Transverse colon (tissue), 4 donors: ENCODE measurements around the gene ZNF558. TPM values are rescaled to one million over a fixed set of nuclear protein-coding genes. Genes with fewer than 3 reads are reported as not detected.

ENCODE experiments used
- DNase-seq: peaks from one replicate; pipeline ENCODE4 v3.0.0-alpha.2; 2019
- H3K27ac ChIP-seq, 4 donors: fragments of 200-600 bp; sonication (generic); 2 replicates each; pipeline ENCODE4 v1.5.1; 2016 to 2018; ENCODE audit warnings: inconsistent platforms in 4 of 4
- H3K27me3 ChIP-seq: fragments of 200-600 bp; sonication (generic); 2 replicates; pipeline ENCODE4 v1.5.1; 2017; ENCODE audit warnings: inconsistent platforms
- H3K36me3 ChIP-seq, 4 donors: fragments of 200-600 bp; sonication (generic); 2 replicates each; pipeline ENCODE4 v1.5.1; 2017 to 2019; ENCODE audit warnings: inconsistent platforms in 4 of 4
- H3K4me1 ChIP-seq, 4 donors: fragments of 200-600 bp; sonication (generic); 2 replicates each; pipeline ENCODE4 v1.5.1; 2017 to 2020; ENCODE audit warnings: inconsistent platforms in 4 of 4
- H3K4me3 ChIP-seq, 4 donors: fragments of 200-600 bp; sonication (generic); 1 replicate in 1 of 4; 2 replicates in 3 of 4; pipeline versions ENCODE4 v1.5.1 to v1.6.1; 2017 to 2019; ENCODE audit warnings: inconsistent platforms in 4 of 4
- H3K9me3 ChIP-seq, 2 donors: fragments of 200-600 bp; sonication (generic); 2 replicates each; pipeline ENCODE4 v1.5.1; 2017 to 2019; ENCODE audit warnings: inconsistent platforms in 2 of 2
- CTCF ChIP-seq, 5 experiments: fragments of 200-600 bp in 3 of 5; fragments of 450-650 bp in 2 of 5; sonication (generic) in 3 of 5; IDR thresholded peaks; 1 replicate in 2 of 5; 2 replicates in 3 of 5; pipeline ENCODE4 v1.5.1; 2016 to 2017; ENCODE audit warnings: antibody characterized with exemption in 5 of 5, inconsistent platforms in 3 of 5, mild to moderate bottlenecking in 2 of 5, moderate library complexity in 1 of 5
- EP300 ChIP-seq: sonication (generic); formaldehyde crosslinking; IDR thresholded peaks from one replicate; pipeline ENCODE4 v1.6.1; 2017; ENCODE audit warnings: antibody characterized with exemption, low read depth
- POLR2A ChIP-seq: fragments of 450-650 bp; IDR thresholded peaks from one replicate; pipeline ENCODE4 v1.6.1; 2016; ENCODE audit warnings: antibody characterized with exemption, mild to moderate bottlenecking, moderate library complexity
- POLR2AphosphoS5 ChIP-seq, 3 donors: sonication (generic); formaldehyde crosslinking; IDR thresholded peaks; one replicate each; pipeline ENCODE4 v1.6.1; 2016; ENCODE audit warnings: antibody characterized with exemption in 3 of 3
- WGBS, 2 donors: methylation state at CpG; one replicate each; pipeline ENCODE4 v1.1.5; 2018; ENCODE audit warnings: low coverage in 1 of 2; 5-methylcytosine and 5-hydroxymethylcytosine counted together
- in situ Hi-C, 4 donors: fragments of 200-750 bp; cut with MboI; loops; one replicate each; pipeline versions ENCODE4 v1.15.0 to v1.15.1; 2017; ENCODE audit warnings: low sequenced_read_pairs in 3 of 4, low pct_ligation_motif_present in 1 of 4, low pct_unique_long_range_greater_than_20kb in 1 of 4
- intact Hi-C: fragments of 100-400 bp; cut with DNase I; formaldehyde crosslinking; loops from one replicate; pipeline ENCODE4 v1.15.1; 2023; ENCODE audit warnings: low total_unique reads
- total RNA-seq, 4 donors: library from RNA; depleted of rRNA; stranded (reverse); fragments of >200 nt; gene quantifications; one replicate each; pipeline ENCODE4 v1.1.0, GENCODE V29; 2016

Gene ZNF558
- total RNA-seq, 4 donors from 2014 or later = 17.2 to 77.6 (median 28.1) TPM

- no peaks in the 10 kb centered on the region for H3K4me1 ChIP-seq
- no peaks in the 10 kb centered on the region for H3K9me3 ChIP-seq
- no peak for DNase-seq
- intact Hi-C loops (no loop called here), in situ Hi-C loops (no loop called here)
- no peak for TF ChIP-seq CTCF (IDR thresholded peaks at IDR 0.05)
- no peak for TF ChIP-seq POLR2AphosphoS5 (IDR thresholded peaks at IDR 0.05)
- TF ChIP-seq EP300 = no peak
- no peak for TF ChIP-seq POLR2A
- no peaks in the 10 kb centered on the region for H3K27me3 ChIP-seq
- H3K4me3 ChIP-seq = no peak overlapping the region
- H3K36me3 ChIP-seq = no peaks in the 10 kb centered on the region
- H3K27ac ChIP-seq = no peak overlapping the region
- WGBS, 2 donors = 40% methylated on average over 4 to 6 of the region's 6 CpGs
Measured at GRCh38 chr19:8877854-8878705, 46.0 kb upstream of the ZNF558 start.

- no peaks in the 10 kb centered on the region for H3K36me3 ChIP-seq
- no peak for DNase-seq
- no peaks in the 10 kb centered on the region for H3K9me3 ChIP-seq
- no peak overlapping the region for H3K27ac ChIP-seq
- no peak for TF ChIP-seq CTCF (IDR thresholded peaks at IDR 0.05)
- no peak for TF ChIP-seq POLR2AphosphoS5 (IDR thresholded peaks at IDR 0.05)
- no peak for TF ChIP-seq POLR2A
- TF ChIP-seq EP300 = no peak
- no peaks in the 10 kb centered on the region for H3K4me1 ChIP-seq
- no peak overlapping the region for H3K4me3 ChIP-seq
- in situ Hi-C loops = no loop called here
- intact Hi-C loops = loop anchor here (2.0 kb wide), 1 partner anchor 60 kb away; no protein-coding TSS in a partner anchor
- no peaks in the 10 kb centered on the region for H3K27me3 ChIP-seq
Measured at GRCh38 chr19:8866344-8866743, 34.2 kb upstream of the ZNF558 start.

GRCh38 chr19:8858260-8858659, 26.2 kb upstream of the ZNF558 start:
- no peak for DNase-seq
- Histone ChIP-seq H3K27me3 (no peaks in the 10 kb centered on the region), H3K4me3 (no peak overlapping the region), H3K36me3 (no peaks in the 10 kb centered on the region), H3K27ac (no peak overlapping the region), H3K9me3 (no peaks in the 10 kb centered on the region), H3K4me1 (no peaks in the 10 kb centered on the region)
- 73 to 100% methylated on average over 1 to 3 of the region's 3 CpGs for WGBS, 2 donors
- in situ Hi-C loops = no loop called here
- TF ChIP-seq POLR2A (no peak), EP300 (no peak), CTCF (IDR thresholded peaks at IDR 0.05) (no peak), POLR2AphosphoS5 (IDR thresholded peaks at IDR 0.05) (no peak)
- intact Hi-C loops = no loop called here

GRCh38 chr19:8850488-8850887, 18.4 kb upstream of the ZNF558 start:
- DNase-seq = no peak
- no peak overlapping the region for H3K27ac ChIP-seq
- H3K9me3 ChIP-seq = no peaks in the 10 kb centered on the region
- H3K4me3 ChIP-seq = no peak overlapping the region
- no peaks in the 10 kb centered on the region for H3K4me1 ChIP-seq
- H3K36me3 ChIP-seq = no peaks in the 10 kb centered on the region
- TF ChIP-seq CTCF (IDR thresholded peaks at IDR 0.05) (no peak), EP300 (no peak), POLR2AphosphoS5 (IDR thresholded peaks at IDR 0.05) (no peak), POLR2A (no peak)
- intact Hi-C loops = no loop called here
- in situ Hi-C loops = no loop called here
- WGBS, 2 donors = 92 to 94% methylated on average over 3 of the region's 3 CpGs
- H3K27me3 ChIP-seq = no peaks in the 10 kb centered on the region
